HG03066 (cell line): ENCODE results near the gene AGFG1.

Experiments used
- ATAC-seq: cut with Tn5 transposase; IDR thresholded peaks from one replicate; pipeline ENCODE4 v1.9.1; 2021; ENCODE audit warnings: low read depth; ENCODE audit not compliant: unreplicated experiment

Gene AGFG1

GRCh38 chr2:227460833-227461232 lies 11.1 kb upstream of the AGFG1 start:
- no peak for ATAC-seq

- ATAC-seq = peak; percentile 22
Observed at GRCh38 chr2:227461811-227462461, 10.0 kb upstream of the AGFG1 start.

GRCh38 chr2:227462462-227462951 lies 9.4 kb upstream of the AGFG1 start:
- ATAC-seq = peak; percentile 50

- no peak for ATAC-seq
Observed at GRCh38 chr2:227462972-227463931, 8.7 kb upstream of the AGFG1 start.

- ATAC-seq = no peak
Observed at GRCh38 chr2:227464361-227464760, 7.6 kb upstream of the AGFG1 start.

- no peak for ATAC-seq
Observed at GRCh38 chr2:227464851-227465250, 7.1 kb upstream of the AGFG1 start.

- no peak for ATAC-seq
Observed at GRCh38 chr2:227466887-227467600, 4.9 kb upstream of the AGFG1 start.

GRCh38 chr2:227471412-227471811 lies 544 bp upstream of the AGFG1 start:
- no peak for ATAC-seq

GRCh38 chr2:227472265-227473121 lies 537 bp downstream of the AGFG1 start:
- peak; percentile 62 for ATAC-seq

GRCh38 chr2:227473122-227473461 lies 1.1 kb downstream of the AGFG1 start:
- ATAC-seq = no peak

- no peak for ATAC-seq
Observed at GRCh38 chr2:227473806-227474205, 1.9 kb downstream of the AGFG1 start.

- ATAC-seq = no peak
Observed at GRCh38 chr2:227474410-227474809, 2.5 kb downstream of the AGFG1 start.

GRCh38 chr2:227477291-227477690 lies 5.3 kb downstream of the AGFG1 start:
- no peak for ATAC-seq

- ATAC-seq = peak; percentile 31
Observed at GRCh38 chr2:227479865-227480475, 8.0 kb downstream of the AGFG1 start.

- ATAC-seq = no peak
Observed at GRCh38 chr2:227480528-227480927, 8.6 kb downstream of the AGFG1 start.

- ATAC-seq = peak; percentile 83
Observed at GRCh38 chr2:227482638-227483340, 10.8 kb downstream of the AGFG1 start.

GRCh38 chr2:227485429-227485828 lies 13.5 kb downstream of the AGFG1 start:
- ATAC-seq = no peak

GRCh38 chr2:227486688-227487087 lies 14.7 kb downstream of the AGFG1 start:
- no peak for ATAC-seq

- no peak for ATAC-seq
Observed at GRCh38 chr2:227488045-227488444, 16.1 kb downstream of the AGFG1 start.
